UCSD-AML1 (cell line): ENCODE measurements around the gene GOLGA8G.
"Not testable (repeated sequence)": the region's sequence is repeated elsewhere in the genome, so short reads cannot be mapped to it uniquely, and the experiment has no call there.

Experiments
- DNase-seq: peaks from one replicate; lab custom pipeline; 2025; ENCODE audit not compliant: unreplicated experiment; lab: John Stamatoyannopoulos, UW

Gene GOLGA8G, protein sequence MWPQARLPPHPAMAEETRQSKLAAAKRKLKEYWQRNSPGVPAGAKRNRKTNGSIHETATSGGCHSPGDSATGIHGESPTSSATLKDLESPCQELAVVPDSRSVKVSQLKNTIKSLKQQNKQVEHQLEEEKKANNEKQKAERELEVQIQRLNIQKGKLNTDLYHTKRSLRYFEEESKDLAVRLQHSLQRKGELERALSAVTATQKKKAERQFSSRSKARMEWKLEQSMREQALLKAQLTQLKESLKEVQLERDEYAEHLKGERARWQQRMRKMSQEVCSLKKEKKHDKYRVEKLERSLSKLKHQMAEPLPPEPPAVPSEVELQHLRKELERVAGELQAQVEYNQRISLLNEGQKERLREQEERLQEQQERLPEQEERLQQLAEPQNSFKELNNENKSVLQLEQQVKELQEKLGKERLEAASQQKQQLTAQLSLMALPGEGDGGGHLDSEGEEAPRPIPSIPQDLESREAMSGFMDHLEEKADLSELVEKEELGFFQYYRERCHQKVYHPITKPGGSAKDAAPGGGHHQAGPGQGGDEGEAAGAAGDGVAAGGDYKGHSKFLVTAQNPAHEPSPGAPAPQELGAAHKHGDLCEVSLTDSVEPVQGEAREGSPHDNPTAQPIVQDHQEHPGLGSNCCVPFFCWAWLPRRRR

DNA sequence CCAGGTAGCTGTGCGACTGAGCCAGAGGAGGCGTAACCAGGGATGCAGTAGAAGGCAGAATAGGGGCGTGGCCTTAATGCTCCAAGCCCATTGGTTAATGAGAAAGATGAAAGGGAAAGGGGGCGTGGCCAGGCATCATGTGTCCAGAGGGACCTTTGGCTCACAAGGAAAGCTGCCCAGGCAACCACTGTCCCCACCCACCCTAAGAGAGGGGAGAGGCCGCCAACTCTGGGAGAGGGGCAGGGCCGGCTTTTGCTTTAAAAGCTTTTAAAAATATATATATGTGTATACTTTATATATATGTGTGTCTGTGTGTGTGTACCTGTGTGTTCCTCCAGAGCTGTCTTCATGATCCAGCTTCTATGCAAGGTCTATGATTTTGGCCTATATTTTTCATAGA, at the start of gene GOLGA8G:
Gene GOLGA8G (minus strand): TSS at position 18 of the 400 bp plus-strand sequence. CDS start 62 bp downstream, outside the sequence.
- DNase-seq, result not testable (repeated sequence)

DNA sequence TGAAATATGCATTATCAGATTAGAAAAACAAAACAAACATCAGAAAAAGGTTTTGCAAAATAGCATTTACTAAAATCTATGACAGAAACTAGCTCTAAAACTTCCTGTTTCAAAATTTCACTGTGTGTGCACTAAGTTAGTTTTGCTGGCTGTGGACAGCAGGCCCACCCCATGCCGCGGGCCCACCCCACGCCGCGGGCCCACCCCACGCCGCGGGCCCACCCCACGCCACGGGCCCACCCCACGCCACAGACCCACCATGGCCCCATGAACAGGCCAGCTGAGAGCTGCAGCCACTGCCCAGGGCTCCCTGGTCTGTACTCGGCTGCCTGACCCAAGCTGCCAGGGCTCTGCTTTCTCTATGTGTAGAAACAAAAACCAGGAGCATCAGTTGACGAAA, 40.6 kb upstream of the GOLGA8G start:
- not testable (repeated sequence) for DNase-seq

DNA sequence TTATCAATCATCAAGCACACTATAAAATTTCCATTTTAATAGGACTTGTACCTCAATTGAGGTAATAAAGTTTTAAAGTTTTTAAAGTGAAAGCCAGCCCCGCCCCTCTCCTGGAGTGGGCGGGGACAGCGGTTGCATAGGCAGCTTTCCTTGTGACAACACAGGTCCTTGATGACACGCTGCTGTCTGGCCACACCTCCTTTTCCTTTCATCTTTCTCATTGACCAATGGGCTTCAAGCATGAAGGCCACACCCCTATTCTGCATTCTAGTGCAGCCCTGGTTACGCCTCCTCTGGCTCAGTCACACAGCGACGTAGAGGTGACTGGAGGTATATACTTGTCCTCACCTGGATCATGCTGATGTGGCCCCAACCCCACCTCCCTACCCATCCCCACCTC, 20.5 kb upstream of the GOLGA8G start, which contains the start of gene GOLGA6L25:
Gene GOLGA6L25 (plus strand): TSS at position 301 of the 400 bp plus-strand sequence. CDS start 61 bp downstream, at position 362.
- not testable (repeated sequence) for DNase-seq

DNA sequence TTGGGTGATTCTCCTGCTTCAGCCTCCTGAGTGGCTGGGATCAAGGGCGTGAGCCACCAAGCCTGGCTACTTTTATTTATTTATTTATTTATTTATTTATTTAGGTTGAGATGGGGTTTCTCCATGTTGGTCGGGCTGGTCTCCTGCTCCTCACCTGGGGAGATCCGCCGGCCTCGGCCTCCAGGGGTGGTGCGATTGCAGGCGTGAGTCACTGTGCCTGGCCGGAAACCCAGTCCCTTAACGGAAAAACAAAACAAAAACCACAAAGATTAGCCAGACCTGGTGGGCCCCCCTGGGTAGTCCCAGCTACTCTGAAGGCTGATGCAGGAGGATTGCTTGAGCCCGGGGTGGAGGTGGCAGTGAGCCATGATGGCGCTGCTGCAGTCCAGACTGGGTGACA, 17.6 kb downstream of the GOLGA8G start:
- DNase-seq, result not testable (repeated sequence)

DNA sequence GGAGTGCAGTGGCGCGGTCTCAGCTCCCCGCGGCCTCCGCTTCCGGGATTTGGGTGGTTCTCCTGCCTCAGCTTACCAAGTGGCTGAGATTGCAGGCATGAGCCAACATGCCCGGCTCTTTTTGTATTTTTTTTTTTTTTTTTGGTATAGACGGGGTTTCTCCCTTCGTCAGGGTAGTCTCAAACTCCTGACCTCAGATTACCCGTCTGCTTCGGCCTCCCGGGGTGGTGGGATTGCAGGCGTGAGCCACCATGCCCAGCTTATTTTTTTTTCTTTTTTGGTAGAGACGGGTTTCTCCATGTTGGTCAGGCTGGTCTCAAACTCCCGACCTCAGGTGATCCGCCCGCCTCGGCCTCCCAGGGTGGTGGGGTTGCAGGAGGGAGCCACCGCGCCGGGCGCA, 18.6 kb downstream of the GOLGA8G start:
- DNase-seq, result not testable (repeated sequence)

DNA sequence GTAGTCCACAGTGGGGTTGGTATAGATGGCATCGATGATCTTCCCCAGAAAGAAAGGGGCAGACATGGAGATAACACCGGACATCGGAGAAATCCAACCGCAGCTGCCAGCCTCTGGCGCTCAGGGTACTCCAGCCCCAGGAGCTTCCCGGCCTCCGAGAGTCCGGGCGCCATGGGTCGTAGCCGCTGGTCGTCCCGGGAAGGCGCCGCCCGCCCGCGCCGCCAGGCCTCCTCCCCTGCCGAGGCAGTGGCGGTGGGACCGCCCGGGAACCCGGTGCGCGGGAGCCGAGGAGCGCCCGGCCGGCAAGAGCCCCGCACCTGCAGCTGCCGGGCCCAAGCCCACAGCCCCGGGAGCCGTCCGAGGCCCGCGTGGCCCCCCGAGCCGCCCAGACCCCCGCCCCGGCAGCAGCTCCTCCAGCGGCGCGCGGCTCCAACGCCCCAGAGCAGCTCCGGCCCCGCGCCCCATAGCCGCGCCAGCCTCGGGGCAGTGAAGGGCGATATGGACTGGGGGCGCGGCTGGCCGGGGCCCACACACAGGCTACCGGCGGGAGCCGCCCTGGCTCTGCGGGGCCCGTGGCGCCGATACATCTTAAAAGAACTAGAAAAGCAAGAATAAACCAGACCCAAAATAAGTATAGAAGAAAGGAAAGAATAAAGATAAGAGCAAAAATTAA, 24.4 kb downstream of the GOLGA8G start:
- DNase-seq, result not testable (repeated sequence)

DNA sequence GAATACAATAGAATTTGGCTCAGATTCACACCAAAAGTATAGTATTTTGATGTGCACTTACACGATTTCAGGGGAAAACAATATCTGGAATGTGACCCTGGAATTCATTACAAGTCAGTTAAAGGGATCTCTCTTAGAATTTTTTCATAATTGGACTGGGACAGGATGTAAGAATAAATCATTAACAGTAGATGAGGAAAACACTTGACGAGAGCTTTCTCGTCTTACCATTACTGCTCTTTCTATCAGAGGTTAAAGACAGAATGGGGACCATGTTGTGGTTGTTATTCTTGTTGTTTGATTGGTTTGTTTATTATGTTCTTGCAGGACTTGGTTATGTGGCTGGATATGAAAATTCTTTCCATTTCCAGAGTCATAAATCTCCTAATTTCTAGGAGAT, 51.4 kb downstream of the GOLGA8G start:
- DNase-seq, result not testable (repeated sequence)
